HEK293 (cell line): ENCODE data around the gene BMAL2.

Experiments
- IKZF3 ChIP-seq: fragments of 450-650 bp; IDR thresholded peaks from 2 replicates; pipeline ENCODE4 v1.5.0; 2018; ENCODE audit warnings: missing biosample characterization, mild to moderate bottlenecking, missing genetic modification characterization, moderate library complexity
- ZNF121 ChIP-seq: fragments of 450-650 bp; formaldehyde crosslinking; IDR thresholded peaks from 2 replicates; pipeline ENCODE4 v1.5.1; 2016; ENCODE audit warnings: missing biosample characterization, missing genetic modification characterization
- TF ChIP-seq, protein P1 (sequence below): fragments of 450-650 bp; formaldehyde crosslinking; IDR thresholded peaks from 2 replicates; pipeline ENCODE4 v1.5.1; 2016; ENCODE audit warnings: missing biosample characterization, missing genetic modification characterization
- TF ChIP-seq, protein P2 (sequence below): fragments of 450-650 bp; IDR thresholded peaks from 2 replicates; pipeline ENCODE4 v1.5.1; 2018; ENCODE audit warnings: missing biosample characterization, mild to moderate bottlenecking, missing genetic modification characterization

GRCh38 chr12:27351476-27351875 lies 18.8 kb downstream of the BMAL2 start:
- TF ChIP-seq, protein P1, sequence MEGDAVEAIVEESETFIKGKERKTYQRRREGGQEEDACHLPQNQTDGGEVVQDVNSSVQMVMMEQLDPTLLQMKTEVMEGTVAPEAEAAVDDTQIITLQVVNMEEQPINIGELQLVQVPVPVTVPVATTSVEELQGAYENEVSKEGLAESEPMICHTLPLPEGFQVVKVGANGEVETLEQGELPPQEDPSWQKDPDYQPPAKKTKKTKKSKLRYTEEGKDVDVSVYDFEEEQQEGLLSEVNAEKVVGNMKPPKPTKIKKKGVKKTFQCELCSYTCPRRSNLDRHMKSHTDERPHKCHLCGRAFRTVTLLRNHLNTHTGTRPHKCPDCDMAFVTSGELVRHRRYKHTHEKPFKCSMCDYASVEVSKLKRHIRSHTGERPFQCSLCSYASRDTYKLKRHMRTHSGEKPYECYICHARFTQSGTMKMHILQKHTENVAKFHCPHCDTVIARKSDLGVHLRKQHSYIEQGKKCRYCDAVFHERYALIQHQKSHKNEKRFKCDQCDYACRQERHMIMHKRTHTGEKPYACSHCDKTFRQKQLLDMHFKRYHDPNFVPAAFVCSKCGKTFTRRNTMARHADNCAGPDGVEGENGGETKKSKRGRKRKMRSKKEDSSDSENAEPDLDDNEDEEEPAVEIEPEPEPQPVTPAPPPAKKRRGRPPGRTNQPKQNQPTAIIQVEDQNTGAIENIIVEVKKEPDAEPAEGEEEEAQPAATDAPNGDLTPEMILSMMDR (tag by site-specific recombination): no peak
- TF ChIP-seq, protein P2, sequence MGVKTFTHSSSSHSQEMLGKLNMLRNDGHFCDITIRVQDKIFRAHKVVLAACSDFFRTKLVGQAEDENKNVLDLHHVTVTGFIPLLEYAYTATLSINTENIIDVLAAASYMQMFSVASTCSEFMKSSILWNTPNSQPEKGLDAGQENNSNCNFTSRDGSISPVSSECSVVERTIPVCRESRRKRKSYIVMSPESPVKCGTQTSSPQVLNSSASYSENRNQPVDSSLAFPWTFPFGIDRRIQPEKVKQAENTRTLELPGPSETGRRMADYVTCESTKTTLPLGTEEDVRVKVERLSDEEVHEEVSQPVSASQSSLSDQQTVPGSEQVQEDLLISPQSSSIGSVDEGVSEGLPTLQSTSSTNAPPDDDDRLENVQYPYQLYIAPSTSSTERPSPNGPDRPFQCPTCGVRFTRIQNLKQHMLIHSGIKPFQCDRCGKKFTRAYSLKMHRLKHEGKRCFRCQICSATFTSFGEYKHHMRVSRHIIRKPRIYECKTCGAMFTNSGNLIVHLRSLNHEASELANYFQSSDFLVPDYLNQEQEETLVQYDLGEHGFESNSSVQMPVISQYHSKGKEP (tag by site-specific recombination): no peak
- TF ChIP-seq ZNF121 (tag by site-specific recombination) (no peak), IKZF3 (tag by site-specific recombination) (no peak)
